Natural killer cell (primary cell): ENCODE data around the gene LINC01488. TPM values are rescaled to one million over a fixed set of nuclear protein-coding genes. Genes with fewer than 3 reads are reported as not detected.

Experiments
- ATAC-seq, 3 donors: fragments of 150-1000 bp in 2 of 3; fragments of 200-7000 bp in 1 of 3; cut with Tn5 transposase; 1 replicate in 1 of 3; 2 replicates in 2 of 3; pipeline ENCODE4 v1.10.0; 2021; ENCODE audit warnings: mild to moderate bottlenecking in 2 of 3, moderate library complexity in 2 of 3
- DNase-seq, 2 donors: peaks; one replicate each; pipeline versions ENCODE4 v3.0.0 to v3.0.0-alpha.2; 2013 to 2021; ENCODE audit warnings: mixed read lengths in 1 of 2
- H3K27ac ChIP-seq: one replicate; pipeline ENCODE4 v1.5.1; 2013; ENCODE audit warnings: mild to moderate bottlenecking, low read length
- H3K27me3 ChIP-seq: one replicate; pipeline ENCODE4 v1.6.1; 2013; ENCODE audit warnings: low read length; ENCODE audit not compliant: control insufficient read depth, insufficient read depth
- H3K36me3 ChIP-seq: one replicate; pipeline ENCODE4 v1.6.1; 2013; ENCODE audit warnings: low read length; ENCODE audit not compliant: control insufficient read depth, insufficient read depth
- H3K4me1 ChIP-seq: one replicate; pipeline ENCODE4 v1.6.1; 2013; ENCODE audit warnings: low read length; ENCODE audit not compliant: control insufficient read depth, insufficient read depth
- H3K4me3 ChIP-seq: one replicate; pipeline ENCODE4 v1.5.1; 2013; ENCODE audit warnings: low read length
- H3K9me3 ChIP-seq: one replicate; pipeline ENCODE4 v1.6.1; 2013; ENCODE audit warnings: low read length; ENCODE audit not compliant: control insufficient read depth, insufficient read depth
- H3K27ac Mint-ChIP-seq, 2 donors: one replicate each; pipeline ENCODE4 v1.8.0; 2022; ENCODE audit warnings: mild to moderate bottlenecking in 2 of 2, mixed read lengths in 2 of 2, moderate library complexity in 1 of 2
- H3K27me3 Mint-ChIP-seq, 2 donors: one replicate each; pipeline ENCODE4 v1.8.0; 2022; ENCODE audit warnings: low read depth in 2 of 2, mixed read lengths in 2 of 2
- H3K36me3 Mint-ChIP-seq: one replicate; pipeline ENCODE4 v1.8.0; 2022; ENCODE audit warnings: mixed read lengths
- H3K4me1 Mint-ChIP-seq, 2 donors: one replicate each; pipeline ENCODE4 v1.8.0; 2022; ENCODE audit warnings: mixed read lengths in 2 of 2
- H3K4me3 Mint-ChIP-seq: one replicate; pipeline ENCODE4 v1.8.0; 2022; ENCODE audit warnings: mild to moderate bottlenecking, moderate library complexity, mixed read lengths
- H3K9me3 Mint-ChIP-seq, 2 donors: one replicate each; pipeline ENCODE4 v1.8.0; 2022; ENCODE audit warnings: mixed read lengths in 2 of 2
- WGBS: methylation state at CpG from one replicate; pipeline ENCODE4 v1.1.7; 2013; ENCODE audit warnings: missing lambda C conversion rate; ENCODE audit not compliant: insufficient coverage; 5-methylcytosine and 5-hydroxymethylcytosine counted together
- intact Hi-C: fragments of 100-400 bp; cut with micrococcal nuclease; formaldehyde crosslinking; loops from one replicate; pipeline ENCODE4 v1.14.2; 2022
- total RNA-seq, 4 donors: library from RNA; stranded (reverse); fragments of 120-200 nt in 1 of 4; gene quantifications; one replicate each; pipeline versions ENCODE4 v1.2.3 to v1.2.4, GENCODE V29; 2013 to 2022
- TF ChIP-seq, protein P1 (sequence below): fragments of 200-600 bp; IDR thresholded peaks from one replicate; pipeline ENCODE4 v1.8.0; 2022; ENCODE audit warnings: antibody characterized with exemption

The LINC01488 gene
- total RNA-seq, 3 donors from 2014 or later (not counting 1 experiment from before 2014, with no cell fraction given), result not detected

- Mint-ChIP-seq H3K36me3 (peaks cover 6% of the 10 kb centered on the region), H3K9me3 (no peaks in the 10 kb centered on the region), H3K4me3 (no peak overlapping the region), H3K4me1 (peaks cover 0 to 7% of the 10 kb centered on the region in 2 donors), H3K27me3 (peaks cover 25 to 43% of the 10 kb centered on the region in 2 donors), H3K27ac (no peak overlapping the region)
- peaks cover 6% of the 10 kb centered on the region for H3K9me3 ChIP-seq
- no peak overlapping the region for H3K27ac ChIP-seq
- H3K27me3 ChIP-seq, result no peaks in the 10 kb centered on the region
- intact Hi-C loops, result no loop called here
- H3K4me3 ChIP-seq, result no peak overlapping the region
- ATAC-seq, result no peak
- 80% methylated on average over 14 of the region's 14 CpGs for WGBS
- H3K4me1 ChIP-seq, result no peaks in the 10 kb centered on the region
- no peak for DNase-seq
- TF ChIP-seq, protein P1, sequence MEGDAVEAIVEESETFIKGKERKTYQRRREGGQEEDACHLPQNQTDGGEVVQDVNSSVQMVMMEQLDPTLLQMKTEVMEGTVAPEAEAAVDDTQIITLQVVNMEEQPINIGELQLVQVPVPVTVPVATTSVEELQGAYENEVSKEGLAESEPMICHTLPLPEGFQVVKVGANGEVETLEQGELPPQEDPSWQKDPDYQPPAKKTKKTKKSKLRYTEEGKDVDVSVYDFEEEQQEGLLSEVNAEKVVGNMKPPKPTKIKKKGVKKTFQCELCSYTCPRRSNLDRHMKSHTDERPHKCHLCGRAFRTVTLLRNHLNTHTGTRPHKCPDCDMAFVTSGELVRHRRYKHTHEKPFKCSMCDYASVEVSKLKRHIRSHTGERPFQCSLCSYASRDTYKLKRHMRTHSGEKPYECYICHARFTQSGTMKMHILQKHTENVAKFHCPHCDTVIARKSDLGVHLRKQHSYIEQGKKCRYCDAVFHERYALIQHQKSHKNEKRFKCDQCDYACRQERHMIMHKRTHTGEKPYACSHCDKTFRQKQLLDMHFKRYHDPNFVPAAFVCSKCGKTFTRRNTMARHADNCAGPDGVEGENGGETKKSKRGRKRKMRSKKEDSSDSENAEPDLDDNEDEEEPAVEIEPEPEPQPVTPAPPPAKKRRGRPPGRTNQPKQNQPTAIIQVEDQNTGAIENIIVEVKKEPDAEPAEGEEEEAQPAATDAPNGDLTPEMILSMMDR, result no peak
- H3K36me3 ChIP-seq, result no peaks in the 10 kb centered on the region
These were observed 18.1 kb upstream of the LINC01488 start for GRCh38 chr11:69463181-69463994.

- Mint-ChIP-seq H3K4me3 (no peak overlapping the region), H3K27ac (no peak overlapping the region), H3K4me1 (peaks cover 0 to 7% of the 10 kb centered on the region in 2 donors), H3K27me3 (peaks cover 25 to 43% of the 10 kb centered on the region in 2 donors), H3K9me3 (no peaks in the 10 kb centered on the region), H3K36me3 (peaks cover 6% of the 10 kb centered on the region)
- Histone ChIP-seq H3K27ac (no peak overlapping the region), H3K4me1 (no peaks in the 10 kb centered on the region), H3K4me3 (no peak overlapping the region), H3K36me3 (no peaks in the 10 kb centered on the region), H3K27me3 (no peaks in the 10 kb centered on the region), H3K9me3 (peaks cover 6% of the 10 kb centered on the region)
- DNase-seq, result no peak
- no peak for ATAC-seq
- TF ChIP-seq, protein P1, result no peak
- intact Hi-C loops, result no loop called here
- 90% methylated on average over 16 of the region's 16 CpGs for WGBS
These were observed 17.2 kb upstream of the LINC01488 start for GRCh38 chr11:69463995-69464960.

DNA sequence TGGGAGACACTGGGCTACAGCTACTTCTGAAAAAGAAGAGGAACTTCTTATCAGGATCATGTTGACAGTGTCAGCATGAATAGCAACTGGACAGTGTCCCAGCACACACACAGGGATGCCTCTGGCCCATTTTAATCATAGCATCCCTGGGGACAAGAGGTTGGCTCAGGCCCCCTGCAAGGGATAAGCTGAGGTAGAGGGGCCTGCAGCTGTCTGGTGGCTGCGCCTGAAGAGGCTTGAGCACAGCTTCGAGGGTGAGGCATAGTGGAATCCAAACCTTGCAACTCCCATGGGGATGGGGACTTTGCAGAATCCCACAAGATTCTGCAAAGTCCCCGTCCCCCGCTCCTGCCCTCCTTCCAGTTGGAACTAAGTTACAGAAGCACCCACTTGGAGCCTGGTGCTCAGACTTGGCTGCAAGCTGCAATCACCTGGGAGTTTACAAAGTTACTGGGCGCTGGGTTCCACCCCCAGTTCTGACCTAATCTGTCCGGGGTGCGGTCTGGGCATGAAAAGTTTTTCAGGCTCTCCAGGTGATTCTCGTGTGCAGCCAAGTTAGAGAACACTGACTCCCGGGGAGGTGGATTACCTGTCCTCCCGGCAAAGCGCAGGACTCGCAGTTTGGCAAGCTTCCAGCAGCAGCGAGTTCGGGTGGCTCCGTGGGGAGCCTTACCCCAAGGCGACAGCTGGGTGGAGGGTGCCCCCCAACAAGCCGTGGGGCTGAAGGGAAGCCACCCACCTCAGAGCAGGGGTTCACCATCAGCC is 16.0 kb upstream of the LINC01488 start:
- DNase-seq (no peak), ATAC-seq (no peak)
- Mint-ChIP-seq H3K36me3 (peaks cover under 1% of the 10 kb centered on the region), H3K27me3 (peaks cover 21 to 33% of the 10 kb centered on the region in 2 donors), H3K4me3 (no peak overlapping the region), H3K9me3 (no peaks in the 10 kb centered on the region), H3K4me1 (peaks cover 0 to 1% of the 10 kb centered on the region in 2 donors), H3K27ac (no peak overlapping the region)
- intact Hi-C loops, result no loop called here
- TF ChIP-seq, protein P1, result no peak
- Histone ChIP-seq H3K9me3 (peaks cover 6% of the 10 kb centered on the region), H3K27me3 (no peaks in the 10 kb centered on the region), H3K27ac (no peak overlapping the region), H3K4me1 (no peaks in the 10 kb centered on the region), H3K4me3 (no peak overlapping the region), H3K36me3 (no peaks in the 10 kb centered on the region)
- WGBS, result 88% methylated on average over 17 of the region's 17 CpGs
